ENCODE data around the gene INSYN2B.

DNA sequence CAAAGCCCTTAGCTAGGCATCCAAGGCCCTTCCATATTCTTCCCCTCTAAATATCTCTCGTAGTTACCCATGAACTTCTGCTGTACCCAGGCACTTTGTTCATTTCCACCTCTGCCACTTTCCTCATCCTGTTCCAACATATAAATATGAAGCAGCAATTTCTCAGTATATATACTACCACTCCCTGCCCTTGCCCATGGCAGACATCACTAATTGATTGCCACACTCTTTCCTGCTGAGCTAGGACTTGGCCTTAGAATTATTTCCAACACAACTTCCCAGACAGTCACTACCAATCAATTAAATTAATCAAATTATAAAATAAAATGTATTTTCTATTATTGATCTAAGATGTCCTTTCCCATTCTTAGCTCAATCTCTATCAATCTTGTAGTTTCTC is 8.5 kb downstream of the INSYN2B start:
- TF ChIP-seq POLR2A (IDR thresholded peaks at IDR 0.05) (no peak), EP300 (IDR thresholded peaks at IDR 0.05) (no peak)
- TF ChIP-seq, protein P1, sequence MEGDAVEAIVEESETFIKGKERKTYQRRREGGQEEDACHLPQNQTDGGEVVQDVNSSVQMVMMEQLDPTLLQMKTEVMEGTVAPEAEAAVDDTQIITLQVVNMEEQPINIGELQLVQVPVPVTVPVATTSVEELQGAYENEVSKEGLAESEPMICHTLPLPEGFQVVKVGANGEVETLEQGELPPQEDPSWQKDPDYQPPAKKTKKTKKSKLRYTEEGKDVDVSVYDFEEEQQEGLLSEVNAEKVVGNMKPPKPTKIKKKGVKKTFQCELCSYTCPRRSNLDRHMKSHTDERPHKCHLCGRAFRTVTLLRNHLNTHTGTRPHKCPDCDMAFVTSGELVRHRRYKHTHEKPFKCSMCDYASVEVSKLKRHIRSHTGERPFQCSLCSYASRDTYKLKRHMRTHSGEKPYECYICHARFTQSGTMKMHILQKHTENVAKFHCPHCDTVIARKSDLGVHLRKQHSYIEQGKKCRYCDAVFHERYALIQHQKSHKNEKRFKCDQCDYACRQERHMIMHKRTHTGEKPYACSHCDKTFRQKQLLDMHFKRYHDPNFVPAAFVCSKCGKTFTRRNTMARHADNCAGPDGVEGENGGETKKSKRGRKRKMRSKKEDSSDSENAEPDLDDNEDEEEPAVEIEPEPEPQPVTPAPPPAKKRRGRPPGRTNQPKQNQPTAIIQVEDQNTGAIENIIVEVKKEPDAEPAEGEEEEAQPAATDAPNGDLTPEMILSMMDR (IDR thresholded peaks at IDR 0.05): no peak

Measured in ovary (tissue), 3 donors.